ENCODE results near the gene ARL5A. TPM values are rescaled to one million over a fixed set of nuclear protein-coding genes. Genes with fewer than 3 reads are reported as not detected.

Gene ARL5A
- total RNA-seq, 1 experiment from 2014 or later: 55.0 TPM

GRCh38 chr2:151805961-151806360 lies 22.3 kb downstream of the ARL5A start:
- intact Hi-C loops (cut with micrococcal nuclease; ENCODE audit: unreplicated experiment): no loop called here
- Histone ChIP-seq H3K27ac (ENCODE audit: low read depth, low read length, poor library complexity, severe bottlenecking) (no peak overlapping the region), H3K27me3 (replicated peaks; ENCODE audit: insufficient read depth, low read depth, low read length, poor library complexity) (no peaks in the 10 kb centered on the region), H3K4me1 (ENCODE audit: insufficient read depth, low read length, poor library complexity, severe bottlenecking) (no peaks in the 10 kb centered on the region), H3K36me3 (ENCODE audit: insufficient read depth, low read length, poor library complexity, severe bottlenecking) (peaks cover 28% of the 10 kb centered on the region), H3K9me3 (ENCODE audit: low read depth, low read length, poor library complexity, severe bottlenecking) (no peaks in the 10 kb centered on the region), H3K4me3 (ENCODE audit: low read depth, low read length, poor library complexity, severe bottlenecking) (no peak overlapping the region)
- ChIA-PET CTCF (no interaction called here), POLR2A (ENCODE audit: low non-redundant PET) (no interaction called here)
- DNase-seq (ENCODE audit: low spot score): no peak
- TF ChIP-seq EZH2 (IDR thresholded peaks at IDR 0.05; ENCODE audit: borderline replicate concordance, low read depth, low read length, poor library complexity, severe bottlenecking): no peak
- TF ChIP-seq CTCF (conservative IDR thresholded peaks at IDR 0.05; ENCODE audit: low read depth, low read length): no peak
- no TSS peak for BruUV-seq (replicated peaks)

- Histone ChIP-seq H3K4me1 (ENCODE audit: insufficient read depth, low read length, poor library complexity, severe bottlenecking) (no peaks in the 10 kb centered on the region), H3K36me3 (ENCODE audit: insufficient read depth, low read length, poor library complexity, severe bottlenecking) (peaks cover 27% of the 10 kb centered on the region), H3K27me3 (replicated peaks; ENCODE audit: insufficient read depth, low read depth, low read length, poor library complexity) (no peaks in the 10 kb centered on the region), H3K4me3 (ENCODE audit: low read depth, low read length, poor library complexity, severe bottlenecking) (no peak overlapping the region), H3K9me3 (ENCODE audit: low read depth, low read length, poor library complexity, severe bottlenecking) (no peaks in the 10 kb centered on the region), H3K27ac (ENCODE audit: low read depth, low read length, poor library complexity, severe bottlenecking) (no peak overlapping the region)
- no peak for DNase-seq (ENCODE audit: low spot score)
- ChIA-PET POLR2A (ENCODE audit: low non-redundant PET) (no interaction called here), CTCF (no interaction called here)
- BruUV-seq (replicated peaks): no TSS peak
- intact Hi-C loops (cut with micrococcal nuclease; ENCODE audit: unreplicated experiment): no loop called here
- no peak for TF ChIP-seq EZH2 (IDR thresholded peaks at IDR 0.05; ENCODE audit: borderline replicate concordance, low read depth, low read length, poor library complexity, severe bottlenecking)
- no peak for TF ChIP-seq CTCF (conservative IDR thresholded peaks at IDR 0.05; ENCODE audit: low read depth, low read length)
Observed at GRCh38 chr2:151805343-151805742, 22.9 kb downstream of the ARL5A start.

- no TSS peak for BruUV-seq (replicated peaks)
- Histone ChIP-seq H3K27ac (ENCODE audit: low read depth, low read length, poor library complexity, severe bottlenecking) (no peak overlapping the region), H3K27me3 (replicated peaks; ENCODE audit: insufficient read depth, low read depth, low read length, poor library complexity) (no peaks in the 10 kb centered on the region), H3K9me3 (ENCODE audit: low read depth, low read length, poor library complexity, severe bottlenecking) (no peaks in the 10 kb centered on the region), H3K36me3 (ENCODE audit: insufficient read depth, low read length, poor library complexity, severe bottlenecking) (peaks cover 27% of the 10 kb centered on the region), H3K4me3 (ENCODE audit: low read depth, low read length, poor library complexity, severe bottlenecking) (no peak overlapping the region), H3K4me1 (ENCODE audit: insufficient read depth, low read length, poor library complexity, severe bottlenecking) (no peaks in the 10 kb centered on the region)
- ChIA-PET CTCF (no interaction called here), POLR2A (ENCODE audit: low non-redundant PET) (no interaction called here)
- TF ChIP-seq CTCF (conservative IDR thresholded peaks at IDR 0.05; ENCODE audit: low read depth, low read length): no peak
- DNase-seq (ENCODE audit: low spot score): no peak
- intact Hi-C loops (cut with micrococcal nuclease; ENCODE audit: unreplicated experiment): no loop called here
Observed at GRCh38 chr2:151803811-151804210, 24.4 kb downstream of the ARL5A start.
